ENCODE measurements around the gene DCAF11.

DCAF11 gene

DNA sequence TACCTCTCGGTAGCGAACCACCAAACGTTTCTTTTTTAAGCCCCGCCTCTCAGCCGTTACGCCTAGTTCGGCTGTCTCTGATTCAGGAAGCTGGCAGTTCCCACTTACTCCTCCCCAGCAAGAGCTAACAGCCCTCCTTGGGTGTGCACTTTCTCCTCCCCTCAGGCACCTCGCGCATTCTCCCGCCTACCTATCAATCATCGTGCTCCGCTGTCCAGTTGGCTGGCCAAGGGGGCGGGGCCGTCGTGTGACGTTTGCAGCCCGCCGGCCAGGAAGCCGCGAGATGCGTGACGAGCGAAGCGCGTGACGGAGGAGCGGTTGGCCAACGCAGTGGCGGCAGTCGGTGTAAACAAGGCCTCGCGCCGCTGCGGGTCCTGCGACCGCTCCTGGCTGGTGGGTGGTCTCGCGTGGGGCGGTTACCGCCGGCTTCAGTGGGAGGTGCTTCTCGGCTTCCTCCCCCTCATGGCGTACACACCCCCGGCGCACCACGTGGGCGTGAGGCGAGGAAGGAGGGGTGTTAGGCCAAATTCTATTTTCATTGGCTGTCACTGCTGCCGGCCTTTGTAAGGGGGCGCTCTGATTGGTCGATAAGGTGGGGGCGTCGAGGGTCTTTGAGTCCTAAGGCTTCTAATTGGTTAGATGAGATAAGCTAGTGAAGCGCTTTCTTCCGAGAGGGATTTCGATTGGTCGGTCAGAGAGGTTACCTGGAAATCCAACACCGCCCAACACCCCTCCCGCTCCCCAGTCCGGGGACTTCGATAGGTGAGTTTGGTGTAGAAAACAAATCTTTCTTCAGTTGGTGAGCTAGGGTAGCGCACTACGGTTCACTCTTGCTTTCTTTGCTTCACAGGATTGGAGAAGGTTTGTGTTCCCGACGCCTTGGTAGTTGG lies at the start of gene DCAF11, which contains the start of gene NRL:
DCAF11 (plus strand) TSS at position 246 of the 890 bp plus-strand sequence. CDS start 818 bp downstream, outside the sequence.
NRL (minus strand) TSS at position 418 of the 890 bp plus-strand sequence. CDS start 32,101 bp downstream, outside the sequence.
- peak within 1 kb of the TSS; percentile 76 for H3K4me3 ChIP-seq (ENCODE audit: low read depth, low read length)
- peak; percentile 100 for DNase-seq (ENCODE audit: low read depth, low spot score)
- TF ChIP-seq, protein P1, sequence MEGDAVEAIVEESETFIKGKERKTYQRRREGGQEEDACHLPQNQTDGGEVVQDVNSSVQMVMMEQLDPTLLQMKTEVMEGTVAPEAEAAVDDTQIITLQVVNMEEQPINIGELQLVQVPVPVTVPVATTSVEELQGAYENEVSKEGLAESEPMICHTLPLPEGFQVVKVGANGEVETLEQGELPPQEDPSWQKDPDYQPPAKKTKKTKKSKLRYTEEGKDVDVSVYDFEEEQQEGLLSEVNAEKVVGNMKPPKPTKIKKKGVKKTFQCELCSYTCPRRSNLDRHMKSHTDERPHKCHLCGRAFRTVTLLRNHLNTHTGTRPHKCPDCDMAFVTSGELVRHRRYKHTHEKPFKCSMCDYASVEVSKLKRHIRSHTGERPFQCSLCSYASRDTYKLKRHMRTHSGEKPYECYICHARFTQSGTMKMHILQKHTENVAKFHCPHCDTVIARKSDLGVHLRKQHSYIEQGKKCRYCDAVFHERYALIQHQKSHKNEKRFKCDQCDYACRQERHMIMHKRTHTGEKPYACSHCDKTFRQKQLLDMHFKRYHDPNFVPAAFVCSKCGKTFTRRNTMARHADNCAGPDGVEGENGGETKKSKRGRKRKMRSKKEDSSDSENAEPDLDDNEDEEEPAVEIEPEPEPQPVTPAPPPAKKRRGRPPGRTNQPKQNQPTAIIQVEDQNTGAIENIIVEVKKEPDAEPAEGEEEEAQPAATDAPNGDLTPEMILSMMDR (IDR thresholded peaks at IDR 0.05; ENCODE audit: low read depth, low read length): no peak
- in situ Hi-C loops (cut with HindIII; ENCODE audit: low sequenced_read_pairs): no loop called here

DNA sequence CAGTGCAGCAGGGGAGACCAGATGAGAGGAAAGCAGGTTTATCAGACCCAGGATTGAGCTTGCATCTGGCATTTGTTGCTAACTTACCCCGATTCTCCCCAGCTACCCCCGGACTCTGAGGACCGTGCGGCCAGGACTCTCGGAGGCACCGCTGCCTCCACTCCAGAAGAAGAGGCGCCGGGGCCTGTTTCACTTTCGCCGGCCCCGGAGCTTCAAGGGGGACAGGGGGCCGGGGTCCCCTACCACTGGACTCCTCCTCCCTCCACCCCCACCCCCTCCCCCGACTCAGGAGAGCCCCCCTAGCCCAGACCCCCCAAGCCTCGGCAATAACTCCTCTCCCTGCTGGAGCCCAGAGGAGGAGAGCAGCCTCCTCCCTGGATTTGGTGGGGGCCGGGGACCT lies 49.7 kb upstream of the DCAF11 start:
- in situ Hi-C loops (cut with HindIII; ENCODE audit: low sequenced_read_pairs): no loop called here
- no peak overlapping the region for H3K4me3 ChIP-seq (ENCODE audit: low read depth, low read length)
- TF ChIP-seq, protein P1 (IDR thresholded peaks at IDR 0.05; ENCODE audit: low read depth, low read length): no peak
- DNase-seq (ENCODE audit: low read depth, low spot score): no peak

DNA sequence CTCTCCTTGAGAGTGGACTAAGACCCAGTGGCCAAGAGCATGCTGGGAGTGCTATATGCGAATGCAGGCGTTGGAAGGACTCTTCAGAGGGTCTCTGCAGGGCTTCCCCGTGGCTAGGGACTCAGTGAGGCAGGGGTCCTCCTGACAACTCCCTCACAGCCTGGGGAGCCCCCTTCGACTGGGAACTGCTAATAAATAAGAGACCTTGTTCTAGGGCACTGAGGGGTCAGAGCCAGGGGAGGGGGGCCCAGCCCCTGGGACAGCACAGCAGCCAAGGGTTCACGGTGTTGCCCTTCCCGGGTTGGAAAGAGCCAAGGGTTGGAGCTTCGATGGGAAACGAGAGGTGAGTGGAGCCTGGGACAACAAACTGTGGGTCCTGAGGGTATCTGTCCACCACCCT lies 49.2 kb upstream of the DCAF11 start:
- TF ChIP-seq, protein P1 (IDR thresholded peaks at IDR 0.05; ENCODE audit: low read depth, low read length): no peak
- DNase-seq (ENCODE audit: low read depth, low spot score): no peak
- H3K4me3 ChIP-seq (ENCODE audit: low read depth, low read length): no peak overlapping the region
- in situ Hi-C loops (cut with HindIII; ENCODE audit: low sequenced_read_pairs): no loop called here

DNA sequence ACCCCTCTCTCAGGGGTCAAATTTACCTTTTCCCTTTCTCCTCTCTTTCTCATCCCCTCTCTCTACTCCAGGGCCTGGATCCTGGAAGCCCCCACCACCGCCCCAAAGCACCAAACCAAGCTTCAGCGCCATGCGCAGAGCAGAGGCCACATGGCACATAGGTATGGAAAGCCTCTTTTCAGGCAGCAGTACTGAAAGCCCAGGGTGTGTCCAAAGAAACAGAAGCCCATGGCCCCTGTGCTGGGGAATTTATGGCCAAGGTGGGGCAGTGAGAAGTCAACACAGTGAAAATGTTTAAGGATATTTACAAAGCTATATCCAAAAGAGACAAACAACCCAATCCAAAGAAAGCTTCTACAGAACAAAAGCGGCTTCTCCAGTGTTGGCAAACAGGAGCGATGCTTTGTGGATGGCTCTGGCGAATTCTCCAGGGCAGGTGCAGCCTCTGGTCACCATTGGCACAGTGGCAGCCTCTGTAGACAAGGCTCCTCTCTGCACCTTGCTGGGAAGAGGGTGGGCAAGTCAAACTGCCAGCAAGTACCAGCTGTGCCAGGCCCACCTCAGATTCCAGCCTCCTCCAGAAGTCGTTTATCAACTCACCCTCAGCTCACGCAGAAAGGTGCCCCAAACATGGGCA lies 48.0 kb upstream of the DCAF11 start:
- H3K4me3 ChIP-seq (ENCODE audit: low read depth, low read length): no peak overlapping the region
- in situ Hi-C loops (cut with HindIII; ENCODE audit: low sequenced_read_pairs): no loop called here
- TF ChIP-seq, protein P1 (IDR thresholded peaks at IDR 0.05; ENCODE audit: low read depth, low read length): no peak
- no peak for DNase-seq (ENCODE audit: low read depth, low spot score)

DNA sequence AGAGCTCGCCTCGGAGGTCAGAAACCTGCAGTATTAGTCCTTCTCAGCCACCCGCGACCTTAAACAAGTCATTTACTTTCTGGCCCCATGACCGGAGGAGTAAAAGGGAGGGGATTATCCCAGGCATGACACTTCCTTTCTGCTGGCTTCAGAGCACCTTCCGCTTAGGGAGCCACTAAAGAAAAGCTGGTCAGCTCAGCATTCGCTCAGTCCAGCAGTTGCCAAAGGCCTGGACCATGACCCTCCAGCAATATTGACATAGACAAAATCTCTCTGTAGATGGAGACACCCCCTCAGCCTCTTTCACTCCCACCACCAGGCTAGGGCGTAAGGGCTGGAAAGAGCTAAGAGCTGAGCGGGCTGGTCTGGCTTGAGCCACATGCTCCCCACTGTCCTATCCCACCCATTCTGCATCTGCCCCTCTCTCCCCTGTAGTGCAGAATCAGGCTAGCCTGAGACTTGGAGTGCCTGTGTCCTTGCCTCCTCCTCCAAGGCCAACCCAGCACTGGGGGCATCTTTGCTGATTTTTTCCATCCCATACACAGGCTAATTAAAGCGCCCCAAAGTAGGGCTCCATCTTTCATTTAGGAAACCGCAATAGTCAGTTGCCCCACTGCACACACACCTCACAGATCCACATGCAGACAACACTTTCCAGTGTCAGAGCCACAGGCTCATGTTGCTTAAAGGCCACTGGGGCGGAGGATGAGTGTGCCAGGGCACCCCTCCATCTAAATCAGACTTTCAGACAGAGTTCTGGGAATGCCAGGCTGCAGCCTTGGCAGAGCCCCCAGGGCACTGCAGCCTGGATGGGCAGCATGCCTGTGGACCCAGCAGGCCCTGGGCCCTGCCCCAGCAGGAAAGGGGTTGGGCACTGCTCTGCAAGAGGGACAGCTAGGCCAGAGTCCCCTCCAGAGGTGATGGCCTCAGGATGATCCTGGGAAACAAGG lies 47.2 kb upstream of the DCAF11 start:
- no peak for DNase-seq (ENCODE audit: low read depth, low spot score)
- no peak overlapping the region for H3K4me3 ChIP-seq (ENCODE audit: low read depth, low read length)
- in situ Hi-C loops (cut with HindIII; ENCODE audit: low sequenced_read_pairs): no loop called here
- TF ChIP-seq, protein P1 (IDR thresholded peaks at IDR 0.05; ENCODE audit: low read depth, low read length): no peak

All from astrocyte of the spinal cord (primary cell).